ENCODE results near the gene CEACAM1.

DNA sequence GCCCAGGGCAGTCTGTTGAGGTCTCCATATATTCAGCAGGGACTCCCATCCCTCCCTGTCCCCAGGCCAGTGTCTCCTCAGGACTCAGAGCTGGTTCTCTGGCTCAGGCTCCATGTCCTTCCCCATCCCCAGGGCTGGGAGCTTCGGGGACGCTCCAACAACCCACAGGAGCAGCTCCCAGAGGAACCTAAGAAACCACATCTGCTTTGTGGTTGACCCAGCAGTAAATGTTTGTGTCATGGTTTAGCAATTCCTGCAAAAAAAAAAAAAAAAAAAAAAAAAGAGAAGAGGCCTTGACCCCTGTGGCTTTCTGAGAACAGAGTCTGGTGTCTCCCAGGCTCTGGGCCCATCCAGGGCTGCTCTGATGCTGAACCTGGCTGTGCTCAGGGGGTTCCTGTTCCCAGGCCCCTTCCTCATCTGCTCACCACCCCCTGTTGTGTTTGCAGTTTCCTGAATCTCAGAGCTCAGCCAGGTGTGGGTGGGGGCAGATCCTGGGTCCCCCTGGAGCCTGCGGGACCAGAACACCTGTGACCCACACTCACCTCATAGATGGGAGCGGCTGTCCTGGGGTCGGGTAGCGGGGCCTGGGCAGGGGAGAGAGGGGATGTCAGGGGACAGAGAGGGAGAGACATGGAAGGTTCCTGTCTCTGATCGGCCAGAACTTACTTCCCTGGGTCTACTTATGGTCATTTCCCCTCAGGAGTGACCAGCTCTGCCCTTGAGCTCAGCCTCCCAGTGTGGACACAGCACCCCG, 25.2 kb upstream of the CEACAM1 start:
- TF ChIP-seq ZNF747 (CRISPR knock-in tag; IDR thresholded peaks at IDR 0.05; ENCODE audit: borderline replicate concordance) (no peak), HMG20B (CRISPR knock-in tag; conservative IDR thresholded peaks at IDR 0.05) (no peak), PHF8 (CRISPR knock-in tag; IDR thresholded peaks at IDR 0.05) (no peak), ZNF605 (CRISPR knock-in tag; IDR thresholded peaks at IDR 0.05) (no peak), HNRNPLL (IDR thresholded peaks at IDR 0.05; ENCODE audit: low read depth, low read length, poor library complexity, severe bottlenecking) (no peak), ZNF34 (CRISPR knock-in tag; IDR thresholded peaks at IDR 0.05; ENCODE audit: borderline replicate concordance) (no peak)
- TF ChIP-seq, protein P1, sequence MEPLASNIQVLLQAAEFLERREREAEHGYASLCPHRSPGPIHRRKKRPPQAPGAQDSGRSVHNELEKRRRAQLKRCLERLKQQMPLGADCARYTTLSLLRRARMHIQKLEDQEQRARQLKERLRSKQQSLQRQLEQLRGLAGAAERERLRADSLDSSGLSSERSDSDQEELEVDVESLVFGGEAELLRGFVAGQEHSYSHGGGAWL (CRISPR knock-in tag; IDR thresholded peaks at IDR 0.05), result no peak
- TF ChIP-seq, protein P2, sequence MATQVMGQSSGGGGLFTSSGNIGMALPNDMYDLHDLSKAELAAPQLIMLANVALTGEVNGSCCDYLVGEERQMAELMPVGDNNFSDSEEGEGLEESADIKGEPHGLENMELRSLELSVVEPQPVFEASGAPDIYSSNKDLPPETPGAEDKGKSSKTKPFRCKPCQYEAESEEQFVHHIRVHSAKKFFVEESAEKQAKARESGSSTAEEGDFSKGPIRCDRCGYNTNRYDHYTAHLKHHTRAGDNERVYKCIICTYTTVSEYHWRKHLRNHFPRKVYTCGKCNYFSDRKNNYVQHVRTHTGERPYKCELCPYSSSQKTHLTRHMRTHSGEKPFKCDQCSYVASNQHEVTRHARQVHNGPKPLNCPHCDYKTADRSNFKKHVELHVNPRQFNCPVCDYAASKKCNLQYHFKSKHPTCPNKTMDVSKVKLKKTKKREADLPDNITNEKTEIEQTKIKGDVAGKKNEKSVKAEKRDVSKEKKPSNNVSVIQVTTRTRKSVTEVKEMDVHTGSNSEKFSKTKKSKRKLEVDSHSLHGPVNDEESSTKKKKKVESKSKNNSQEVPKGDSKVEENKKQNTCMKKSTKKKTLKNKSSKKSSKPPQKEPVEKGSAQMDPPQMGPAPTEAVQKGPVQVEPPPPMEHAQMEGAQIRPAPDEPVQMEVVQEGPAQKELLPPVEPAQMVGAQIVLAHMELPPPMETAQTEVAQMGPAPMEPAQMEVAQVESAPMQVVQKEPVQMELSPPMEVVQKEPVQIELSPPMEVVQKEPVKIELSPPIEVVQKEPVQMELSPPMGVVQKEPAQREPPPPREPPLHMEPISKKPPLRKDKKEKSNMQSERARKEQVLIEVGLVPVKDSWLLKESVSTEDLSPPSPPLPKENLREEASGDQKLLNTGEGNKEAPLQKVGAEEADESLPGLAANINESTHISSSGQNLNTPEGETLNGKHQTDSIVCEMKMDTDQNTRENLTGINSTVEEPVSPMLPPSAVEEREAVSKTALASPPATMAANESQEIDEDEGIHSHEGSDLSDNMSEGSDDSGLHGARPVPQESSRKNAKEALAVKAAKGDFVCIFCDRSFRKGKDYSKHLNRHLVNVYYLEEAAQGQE (IDR thresholded peaks at IDR 0.05; ENCODE audit: borderline replicate concordance in 1 of 2, low read depth in 1 of 2, low read length in 2 of 2), result no peak
- TF ChIP-seq, protein P3, sequence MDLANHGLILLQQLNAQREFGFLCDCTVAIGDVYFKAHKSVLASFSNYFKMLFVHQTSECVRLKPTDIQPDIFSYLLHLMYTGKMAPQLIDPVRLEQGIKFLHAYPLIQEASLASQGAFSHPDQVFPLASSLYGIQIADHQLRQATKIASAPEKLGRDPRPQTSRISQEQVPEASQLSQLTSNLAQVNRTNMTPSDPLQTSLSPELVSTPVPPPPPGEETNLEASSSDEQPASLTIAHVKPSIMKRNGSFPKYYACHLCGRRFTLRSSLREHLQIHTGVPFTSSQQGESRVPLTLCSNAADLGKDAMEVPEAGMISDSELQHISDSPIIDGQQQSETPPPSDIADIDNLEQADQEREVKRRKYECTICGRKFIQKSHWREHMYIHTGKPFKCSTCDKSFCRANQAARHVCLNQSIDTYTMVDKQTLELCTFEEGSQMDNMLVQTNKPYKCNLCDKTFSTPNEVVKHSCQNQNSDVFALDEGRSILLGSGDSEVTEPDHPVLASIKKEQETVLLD (CRISPR knock-in tag; IDR thresholded peaks at IDR 0.05; ENCODE audit: low read depth), result no peak
- TF ChIP-seq, protein P4, sequence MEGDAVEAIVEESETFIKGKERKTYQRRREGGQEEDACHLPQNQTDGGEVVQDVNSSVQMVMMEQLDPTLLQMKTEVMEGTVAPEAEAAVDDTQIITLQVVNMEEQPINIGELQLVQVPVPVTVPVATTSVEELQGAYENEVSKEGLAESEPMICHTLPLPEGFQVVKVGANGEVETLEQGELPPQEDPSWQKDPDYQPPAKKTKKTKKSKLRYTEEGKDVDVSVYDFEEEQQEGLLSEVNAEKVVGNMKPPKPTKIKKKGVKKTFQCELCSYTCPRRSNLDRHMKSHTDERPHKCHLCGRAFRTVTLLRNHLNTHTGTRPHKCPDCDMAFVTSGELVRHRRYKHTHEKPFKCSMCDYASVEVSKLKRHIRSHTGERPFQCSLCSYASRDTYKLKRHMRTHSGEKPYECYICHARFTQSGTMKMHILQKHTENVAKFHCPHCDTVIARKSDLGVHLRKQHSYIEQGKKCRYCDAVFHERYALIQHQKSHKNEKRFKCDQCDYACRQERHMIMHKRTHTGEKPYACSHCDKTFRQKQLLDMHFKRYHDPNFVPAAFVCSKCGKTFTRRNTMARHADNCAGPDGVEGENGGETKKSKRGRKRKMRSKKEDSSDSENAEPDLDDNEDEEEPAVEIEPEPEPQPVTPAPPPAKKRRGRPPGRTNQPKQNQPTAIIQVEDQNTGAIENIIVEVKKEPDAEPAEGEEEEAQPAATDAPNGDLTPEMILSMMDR (CRISPR knock-in tag; IDR thresholded peaks at IDR 0.05), result no peak
- TF ChIP-seq, protein P5, sequence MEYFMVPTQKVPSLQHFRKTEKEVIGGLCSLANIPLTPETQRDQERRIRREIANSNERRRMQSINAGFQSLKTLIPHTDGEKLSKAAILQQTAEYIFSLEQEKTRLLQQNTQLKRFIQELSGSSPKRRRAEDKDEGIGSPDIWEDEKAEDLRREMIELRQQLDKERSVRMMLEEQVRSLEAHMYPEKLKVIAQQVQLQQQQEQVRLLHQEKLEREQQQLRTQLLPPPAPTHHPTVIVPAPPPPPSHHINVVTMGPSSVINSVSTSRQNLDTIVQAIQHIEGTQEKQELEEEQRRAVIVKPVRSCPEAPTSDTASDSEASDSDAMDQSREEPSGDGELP (IDR thresholded peaks at IDR 0.05; ENCODE audit: borderline replicate concordance, low read depth), result no peak

Measured in HepG2 (cell line).